ENCODE data around the gene TCERG1L. TPM values are rescaled to one million over a fixed set of nuclear protein-coding genes. Genes with fewer than 3 reads are reported as not detected.
"Not testable (repeated sequence)": the region's sequence is repeated elsewhere in the genome, so short reads cannot be mapped to it uniquely, and the experiment has no call there.

Gene TCERG1L
- polyA plus RNA-seq (2014; cell fraction: cytosol; rRNA removed), result not detected in 2 replicates
- polyA plus RNA-seq (2014; cell fraction: nucleus; rRNA removed), result not detected in 2 replicates

GRCh38 chr10:131311661-131312477, at the start of gene TCERG1L:
TCERG1L (minus strand) TSS chr10:131311721; CDS start chr10:131311635, 86 bp downstream.
- no peak for DNase-seq (ENCODE audit: low spot score)

- no peak for DNase-seq (ENCODE audit: low spot score)
Observed at GRCh38 chr10:131358741-131359442, 47.4 kb upstream of the TCERG1L start.

GRCh38 chr10:131356442-131356841, 44.9 kb upstream of the TCERG1L start:
- no peak for DNase-seq (ENCODE audit: low spot score)

- DNase-seq (ENCODE audit: low spot score), result no peak
Observed at GRCh38 chr10:131355881-131356280, 44.4 kb upstream of the TCERG1L start.

- no peak for DNase-seq (ENCODE audit: low spot score)
Observed at GRCh38 chr10:131355056-131355455, 43.5 kb upstream of the TCERG1L start.

- DNase-seq (ENCODE audit: low spot score), result no peak
Observed at GRCh38 chr10:131354380-131354779, 42.9 kb upstream of the TCERG1L start.

GRCh38 chr10:131352765-131353290, 41.3 kb upstream of the TCERG1L start:
- no peak for DNase-seq (ENCODE audit: low spot score)

- DNase-seq (ENCODE audit: low spot score), result no peak
Observed at GRCh38 chr10:131350660-131351059, 39.1 kb upstream of the TCERG1L start.

- no peak for DNase-seq (ENCODE audit: low spot score)
Observed at GRCh38 chr10:131350245-131350644, 38.7 kb upstream of the TCERG1L start.

- DNase-seq (ENCODE audit: low spot score), result no peak
Observed at GRCh38 chr10:131346456-131346855, 34.9 kb upstream of the TCERG1L start.

- DNase-seq (ENCODE audit: low spot score), result no peak
Observed at GRCh38 chr10:131345691-131346090, 34.2 kb upstream of the TCERG1L start.

GRCh38 chr10:131344747-131345146, 33.2 kb upstream of the TCERG1L start:
- DNase-seq (ENCODE audit: low spot score), result no peak

GRCh38 chr10:131337741-131338140, 26.2 kb upstream of the TCERG1L start:
- no peak for DNase-seq (ENCODE audit: low spot score)

- DNase-seq (ENCODE audit: low spot score), result no peak
Observed at GRCh38 chr10:131332821-131333220, 21.3 kb upstream of the TCERG1L start.

GRCh38 chr10:131323880-131324279, 12.4 kb upstream of the TCERG1L start:
- no peak for DNase-seq (ENCODE audit: low spot score)

GRCh38 chr10:131323025-131323424, 11.5 kb upstream of the TCERG1L start:
- no peak for DNase-seq (ENCODE audit: low spot score)

GRCh38 chr10:131322575-131322974, 11.1 kb upstream of the TCERG1L start:
- not testable (repeated sequence) for DNase-seq (ENCODE audit: low spot score)

GRCh38 chr10:131320860-131321604, 9.5 kb upstream of the TCERG1L start:
- no peak for DNase-seq (ENCODE audit: low spot score)

GRCh38 chr10:131318814-131319213, 7.3 kb upstream of the TCERG1L start:
- no peak for DNase-seq (ENCODE audit: low spot score)

GRCh38 chr10:131318291-131318690, 6.8 kb upstream of the TCERG1L start:
- DNase-seq (ENCODE audit: low spot score), result no peak

- DNase-seq (ENCODE audit: low spot score), result no peak
Observed at GRCh38 chr10:131316321-131317075, 5.0 kb upstream of the TCERG1L start.
